B cell (primary cell): ENCODE measurements around the gene DHX15.

Experiments
- CTCF ChIP-seq: fragments of 200-600 bp; IDR thresholded peaks from one replicate; pipeline ENCODE4 v1.8.0; 2022; ENCODE audit warnings: antibody characterized with exemption, mild to moderate bottlenecking
- EZH2 ChIP-seq: IDR thresholded peaks from 2 replicates; pipeline ENCODE4 v1.6.1; 2012; ENCODE audit warnings: borderline replicate concordance, low read depth, mild to moderate bottlenecking, moderate library complexity, low read length; ENCODE audit not compliant: insufficient read depth, poor library complexity, severe bottlenecking

- TF ChIP-seq CTCF (no peak), EZH2 (no peak)
These were observed 36.4 kb downstream of the DHX15 start for GRCh38 chr4:24547979-24548378.
